Endothelial cell of umbilical vein (primary cell): Measurements from ENCODE around the gene RBM8A. TPM values are rescaled to one million over a fixed set of nuclear protein-coding genes. Genes with fewer than 3 reads are reported as not detected.

Experiments
- BruUV-seq: library from RNA; stranded (reverse); fragments of 400-500 nt; replicated peaks from 2 replicates; lab custom pipeline; 2021; lab: Mats Ljungman, UMichigan
- CTCF ChIA-PET: fragments of 300-600, 350-600 bp; sonication (Branson Sonifier 250); formaldehyde crosslinking; loops from one replicate; lab custom pipeline; 2021; ENCODE audit warnings: antibody characterized with exemption, inconsistent platforms; lab: Charles Lee
- POLR2A ChIA-PET: fragments of 300-600, 350-600 bp; sonication (Branson Sonifier 250); formaldehyde crosslinking; loops from one replicate; lab custom pipeline; 2021; ENCODE audit warnings: antibody characterized with exemption, inconsistent platforms; lab: Charles Lee
- DNase-seq: peaks from one replicate; pipeline ENCODE4 v3.0.0-alpha.2; 2011; ENCODE audit warnings: low read depth, low spot score
- FAIRE-seq: peaks from 2 replicates; lab custom pipeline; 2011; peaks lifted over from hg19 to GRCh38; lab: Jason Lieb, UNC
- H2AFZ ChIP-seq: 2 replicates; pipeline ENCODE4 v1.6.0; 2012; ENCODE audit warnings: low read depth, low read length, control low read depth, inconsistent platforms
- H3K27ac ChIP-seq: 2 replicates; pipeline ENCODE4 v1.5.1; 2011; ENCODE audit warnings: low read depth, mild to moderate bottlenecking, control low read depth, low read length, moderate library complexity; ENCODE audit not compliant: insufficient read depth
- H3K27me3 ChIP-seq, 2 experiments: 2 replicates each; pipeline versions ENCODE4 v1.6.0 to v1.6.1; 2011; ENCODE audit warnings: low read length in 2 of 2, mixed read lengths in 1 of 2; ENCODE audit not compliant: control insufficient read depth in 2 of 2, insufficient read depth in 2 of 2
- H3K36me3 ChIP-seq, 2 experiments: 2 replicates in 1 of 2; 3 replicates in 1 of 2; pipeline ENCODE4 v1.5.1; 2011; ENCODE audit warnings: low read length in 2 of 2, mild to moderate bottlenecking in 1 of 2, moderate library complexity in 1 of 2; ENCODE audit not compliant: control insufficient read depth in 2 of 2, insufficient read depth in 2 of 2; ENCODE audit errors: extremely low read depth in 1 of 2
- H3K4me1 ChIP-seq: 3 replicates; pipeline ENCODE4 v1.5.1; 2011; ENCODE audit warnings: mild to moderate bottlenecking, low read length; ENCODE audit not compliant: control insufficient read depth, insufficient read depth; ENCODE audit errors: extremely low read depth
- H3K4me2 ChIP-seq: 2 replicates; pipeline ENCODE4 v1.6.1; 2011; ENCODE audit warnings: low read length, control low read depth, mixed read lengths; ENCODE audit not compliant: insufficient read depth
- H3K4me3 ChIP-seq, 3 experiments: fragments of 200-600 bp in 1 of 3; sonication (generic), shearing (Covaris generic) in 1 of 3; replicated peaks in 1 of 3; 2 replicates each; pipeline ENCODE4 v1.5.1; 2011 to 2016; ENCODE audit warnings: control low read depth in 3 of 3, low read length in 3 of 3, mild to moderate bottlenecking in 2 of 3, inconsistent platforms in 1 of 3, low read depth in 1 of 3, moderate library complexity in 1 of 3; ENCODE audit not compliant: insufficient read depth in 1 of 3
- H3K79me2 ChIP-seq: 2 replicates; pipeline ENCODE4 v1.6.0; 2012; ENCODE audit warnings: low read length, inconsistent platforms; ENCODE audit not compliant: control insufficient read depth, insufficient read depth
- H3K9ac ChIP-seq: replicated peaks from 2 replicates; pipeline ENCODE3; 2011; ENCODE audit warnings: low read length, control low read depth; ENCODE audit not compliant: insufficient read depth; ENCODE audit errors: extremely low read depth
- H3K9me1 ChIP-seq: replicated peaks from 3 replicates; pipeline ENCODE4 v1.6.0; 2011; ENCODE audit warnings: mild to moderate bottlenecking, low read length; ENCODE audit not compliant: control insufficient read depth, insufficient read depth; ENCODE audit errors: extremely low read depth
- H3K9me3 ChIP-seq: replicated peaks from 2 replicates; pipeline ENCODE4 v1.5.1; 2012; ENCODE audit warnings: low read length, inconsistent platforms; ENCODE audit not compliant: control insufficient read depth, insufficient read depth
- H4K20me1 ChIP-seq: replicated peaks from 2 replicates; pipeline ENCODE3; 2011; ENCODE audit warnings: mild to moderate bottlenecking, low read length; ENCODE audit not compliant: control insufficient read depth, insufficient read depth; ENCODE audit errors: extremely low read depth
- FOS ChIP-seq: IDR thresholded peaks from 2 replicates; pipeline ENCODE4 v1.6.1; 2011; ENCODE audit warnings: mild to moderate bottlenecking, low read length, moderate library complexity, borderline replicate concordance; ENCODE audit not compliant: insufficient read depth
- GATA2 ChIP-seq: IDR thresholded peaks from 2 replicates; pipeline ENCODE4 v1.7.0; 2011; ENCODE audit warnings: low read depth, mild to moderate bottlenecking, moderate library complexity, mixed read lengths, low read length; ENCODE audit not compliant: insufficient read length, insufficient read depth
- JUN ChIP-seq: IDR thresholded peaks from 2 replicates; pipeline ENCODE4 v1.6.1; 2011; ENCODE audit warnings: borderline replicate concordance, low read depth; ENCODE audit not compliant: insufficient read length, insufficient read depth
- POLR2A ChIP-seq: IDR thresholded peaks from 2 replicates; pipeline ENCODE4 v1.6.1; 2012; ENCODE audit warnings: low read depth, mild to moderate bottlenecking, control low read depth, low read length
- dilution Hi-C: fragments of 300-500 bp; cut with MboI; formaldehyde crosslinking; loops from one replicate; pipeline ENCODE4 v1.15.0; 2019; ENCODE audit warnings: low sequenced_read_pairs; ENCODE audit not compliant: extremely low pct_ligation_motif_present
- intact Hi-C: fragments of 100-400 bp; cut with micrococcal nuclease; formaldehyde crosslinking; loops from one replicate; pipeline ENCODE4 v1.10.0; 2022
- polyA plus RNA-seq, 4 experiments: library from polyadenylated mRNA; depleted of rRNA in 3 of 4; stranded (reverse) in 3 of 4; unstranded in 1 of 4; fragments of >200 nt; gene quantifications; 2 replicates each; pipeline versions ENCODE4 v1.2.1 to v1.2.3, GENCODE V29; 2011 to 2012; ENCODE audit warnings: missing spikeins in 1 of 4
- total RNA-seq: library from RNA; stranded (reverse); gene quantifications from 2 replicates; pipeline ENCODE4 v1.2.3, GENCODE V29; 2021

The RBM8A gene
- total and polyA plus RNA-seq, 2 donors (not counting 3 experiments of a cell fraction or from before 2014, with no cell fraction given): 192 to 194 TPM

- Histone ChIP-seq H3K9ac (no peak overlapping the region), H3K4me3 (no peak overlapping the region), H4K20me1 (no peaks in the 10 kb centered on the region), H3K4me2 (no peak overlapping the region), H2AFZ (no peak overlapping the region), H3K9me1 (no peaks in the 10 kb centered on the region), H3K36me3 (peaks cover 0 to 2% of the 10 kb centered on the region in 2 experiments), H3K79me2 (no peaks in the 10 kb centered on the region), H3K27me3 (no peaks in the 10 kb centered on the region), H3K4me1 (peaks cover 43% of the 10 kb centered on the region), H3K9me3 (no peaks in the 10 kb centered on the region), H3K27ac (no peak overlapping the region)
- intact Hi-C loops: loop anchor here (5.0 kb wide), 1 partner anchor 38 kb away; the partner anchor contains the start of gene RBM8A
- dilution Hi-C loops: no loop called here
- DNase-seq (no peak), FAIRE-seq (no peak)
- no TSS peak for BruUV-seq
- TF ChIP-seq GATA2 (no peak), JUN (no peak)
- POLR2A ChIA-PET: no interaction called here
- CTCF ChIA-PET: interaction anchor here (0.6 to 8.9 kb wide), 4 partner anchors 19 to 149 kb away, joined by 4 to 280 read pairs (median 94); partner anchors contain the start of genes ITGA10 and NUDT17
Measured at GRCh38 chr1:145889722-145890121, 37.6 kb downstream of the RBM8A start.

- Histone ChIP-seq H2AFZ (no peak overlapping the region), H3K27me3 (no peaks in the 10 kb centered on the region), H3K36me3 (no peaks in the 10 kb centered on the region), H4K20me1 (no peaks in the 10 kb centered on the region), H3K4me2 (no peak overlapping the region), H3K9me3 (no peaks in the 10 kb centered on the region), H3K9me1 (no peaks in the 10 kb centered on the region), H3K4me1 (peaks cover 37% of the 10 kb centered on the region), H3K27ac (no peak overlapping the region), H3K79me2 (no peaks in the 10 kb centered on the region), H3K4me3 (no peak overlapping the region), H3K9ac (no peak overlapping the region)
- no peak for TF ChIP-seq FOS
- TF ChIP-seq POLR2A: no peak
- intact Hi-C loops: no loop called here
- BruUV-seq: no TSS peak
- POLR2A ChIA-PET: no interaction called here
- dilution Hi-C loops: no loop called here
- DNase-seq (no peak), FAIRE-seq (no peak)
- CTCF ChIA-PET: interaction anchor here (0.6 to 8.9 kb wide), 3 partner anchors 20 to 41 kb away, joined by 3 to 152 read pairs (median 21); partner anchors contain the start of genes NUDT17 and PIAS3
Measured at GRCh38 chr1:145887631-145888030, 39.7 kb downstream of the RBM8A start.
